ENCODE data around the gene CABLES2. TPM values are rescaled to one million over a fixed set of nuclear protein-coding genes. Genes with fewer than 3 reads are reported as not detected.

Gene CABLES2
- total RNA-seq, 4 donors from 2014 or later: 2.0 to 6.9 (median 4.1) TPM

DNA sequence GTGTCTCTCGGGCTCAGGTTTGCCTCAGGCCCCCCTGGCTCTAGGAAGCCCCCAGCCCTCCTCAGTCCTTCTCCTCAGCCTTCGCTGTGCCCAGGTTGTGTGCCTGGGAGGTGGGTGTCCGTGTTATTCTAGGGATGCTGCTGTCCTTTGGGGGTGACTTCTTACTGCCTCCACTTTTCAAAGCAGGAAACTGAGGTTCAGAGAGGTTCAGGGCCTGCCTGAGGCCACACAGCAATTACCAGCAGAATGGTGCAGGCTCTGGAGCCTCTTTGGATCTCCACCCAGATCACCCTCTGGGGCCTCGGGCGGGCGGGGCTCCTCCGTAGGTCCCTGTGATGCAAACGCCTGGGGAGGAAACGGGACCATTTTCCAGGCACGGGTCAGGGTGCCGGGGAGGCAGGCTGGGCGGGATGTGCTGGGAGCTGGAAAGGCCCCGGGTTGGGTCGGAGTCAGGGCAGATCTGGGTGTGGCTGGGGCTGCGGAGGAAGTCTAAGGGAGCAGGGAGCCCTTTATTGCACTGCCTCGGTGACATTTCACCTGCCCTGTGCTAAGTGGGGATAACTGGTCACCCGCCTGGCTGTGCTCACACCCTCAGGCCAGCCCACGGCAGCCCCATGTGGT lies 45.5 kb upstream of the CABLES2 start:
- 81% methylated on average over 15 of the region's 18 CpGs for WGBS
- Histone ChIP-seq H3K4me1 (no peaks in the 10 kb centered on the region), H3K36me3 (no peaks in the 10 kb centered on the region), H3K27me3 (peaks cover 0 to 92% (median 0%) of the 10 kb centered on the region in 4 donors), H3K4me3 (no peak overlapping the region), H3K27ac (replicated peaks in 1 of 4) (no peak overlapping the region), H3K9me3 (no peaks in the 10 kb centered on the region)
- intact Hi-C loops (cut with DNase I): no loop called here
- TF ChIP-seq EP300 (IDR thresholded peaks at IDR 0.05) (no peak), POLR2A (IDR thresholded peaks at IDR 0.05; ENCODE audit: low read depth) (no peak), POLR2AphosphoS5 (IDR thresholded peaks at IDR 0.05) (no peak)
- TF ChIP-seq, protein P1, sequence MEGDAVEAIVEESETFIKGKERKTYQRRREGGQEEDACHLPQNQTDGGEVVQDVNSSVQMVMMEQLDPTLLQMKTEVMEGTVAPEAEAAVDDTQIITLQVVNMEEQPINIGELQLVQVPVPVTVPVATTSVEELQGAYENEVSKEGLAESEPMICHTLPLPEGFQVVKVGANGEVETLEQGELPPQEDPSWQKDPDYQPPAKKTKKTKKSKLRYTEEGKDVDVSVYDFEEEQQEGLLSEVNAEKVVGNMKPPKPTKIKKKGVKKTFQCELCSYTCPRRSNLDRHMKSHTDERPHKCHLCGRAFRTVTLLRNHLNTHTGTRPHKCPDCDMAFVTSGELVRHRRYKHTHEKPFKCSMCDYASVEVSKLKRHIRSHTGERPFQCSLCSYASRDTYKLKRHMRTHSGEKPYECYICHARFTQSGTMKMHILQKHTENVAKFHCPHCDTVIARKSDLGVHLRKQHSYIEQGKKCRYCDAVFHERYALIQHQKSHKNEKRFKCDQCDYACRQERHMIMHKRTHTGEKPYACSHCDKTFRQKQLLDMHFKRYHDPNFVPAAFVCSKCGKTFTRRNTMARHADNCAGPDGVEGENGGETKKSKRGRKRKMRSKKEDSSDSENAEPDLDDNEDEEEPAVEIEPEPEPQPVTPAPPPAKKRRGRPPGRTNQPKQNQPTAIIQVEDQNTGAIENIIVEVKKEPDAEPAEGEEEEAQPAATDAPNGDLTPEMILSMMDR (IDR thresholded peaks at IDR 0.05): no peak
- DNase-seq (ENCODE audit: extremely low spot score): no peak

DNA sequence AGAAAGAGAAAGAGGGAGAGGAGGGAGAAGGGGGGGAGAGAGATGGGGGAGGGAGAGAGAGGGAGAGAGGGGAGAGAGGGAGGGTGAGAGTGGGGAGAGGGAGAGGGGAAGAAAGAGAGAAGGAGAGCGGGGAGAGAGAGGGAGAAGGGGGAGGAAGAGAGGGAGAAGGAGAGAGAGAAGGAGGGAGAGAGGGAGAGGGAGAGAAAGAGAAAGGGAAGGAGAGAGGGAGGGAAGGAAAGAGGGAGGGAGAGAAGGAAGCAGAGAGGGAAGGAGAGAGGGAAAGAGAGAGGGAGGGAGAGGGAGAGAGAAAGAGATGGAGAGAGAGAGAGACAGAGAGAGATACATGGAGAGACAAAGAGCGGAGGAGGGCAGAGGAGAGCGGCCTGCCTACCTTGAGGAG lies 44.9 kb upstream of the CABLES2 start:
- H3K27me3 ChIP-seq: peaks cover 0 to 92% (median 0%) of the 10 kb centered on the region in 4 donors

DNA sequence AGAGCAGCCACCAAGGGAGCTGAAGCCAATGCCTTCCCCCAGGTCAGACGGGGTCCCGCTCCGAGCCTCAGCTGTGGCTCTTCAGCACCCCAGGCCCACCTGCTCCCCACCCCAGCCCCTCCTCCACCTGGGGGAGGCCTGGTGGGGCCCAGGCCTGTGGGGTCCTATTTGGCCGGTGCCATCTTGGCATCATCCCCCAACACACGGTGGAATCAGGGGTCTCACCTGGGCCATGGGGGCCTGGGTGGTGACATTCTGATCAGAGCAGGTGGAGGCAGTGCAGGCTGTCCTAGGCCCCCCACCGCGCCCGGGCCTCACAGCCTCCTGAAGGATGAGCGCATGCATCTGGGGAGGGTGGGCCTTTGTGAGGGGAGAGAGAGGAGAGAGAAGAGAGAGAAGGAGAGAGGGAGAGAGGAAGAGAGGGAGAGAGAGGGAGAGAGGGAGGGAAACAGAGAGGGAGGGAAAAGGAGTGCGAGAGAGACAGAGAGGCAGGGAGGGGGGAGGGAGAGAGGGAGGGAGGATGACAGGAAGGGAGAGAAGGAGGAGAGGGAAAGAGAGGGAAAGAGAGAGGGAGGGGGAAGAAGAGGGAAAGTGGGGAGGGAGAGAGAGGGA lies 44.2 kb upstream of the CABLES2 start:
- Histone ChIP-seq H3K27me3 (peaks cover 0 to 95% (median 0%) of the 10 kb centered on the region in 4 donors), H3K36me3 (no peaks in the 10 kb centered on the region), H3K4me1 (no peaks in the 10 kb centered on the region), H3K27ac (replicated peaks in 1 of 4) (no peak overlapping the region), H3K4me3 (no peak overlapping the region), H3K9me3 (no peaks in the 10 kb centered on the region)
- no peak for TF ChIP-seq POLR2A (IDR thresholded peaks at IDR 0.05; ENCODE audit: low read depth)
- TF ChIP-seq EP300 (IDR thresholded peaks at IDR 0.05): no peak
- no peak for TF ChIP-seq POLR2AphosphoS5 (IDR thresholded peaks at IDR 0.05)
- TF ChIP-seq, protein P1 (IDR thresholded peaks at IDR 0.05): no peak
- DNase-seq (ENCODE audit: extremely low spot score): no peak
- 59% methylated on average over 6 of the region's 10 CpGs for WGBS
- intact Hi-C loops (cut with DNase I): no loop called here

More for the DNA sequence above, 44.9 kb upstream of the CABLES2 start:
- 91% methylated on average over 3 of the region's 3 CpGs for WGBS
- Histone ChIP-seq H3K4me1 (no peaks in the 10 kb centered on the region), H3K9me3 (no peaks in the 10 kb centered on the region), H3K27ac (replicated peaks in 1 of 4) (no peak overlapping the region), H3K36me3 (no peaks in the 10 kb centered on the region), H3K4me3 (no peak overlapping the region)
- no peak for TF ChIP-seq POLR2A (IDR thresholded peaks at IDR 0.05; ENCODE audit: low read depth)
- no peak for TF ChIP-seq POLR2AphosphoS5 (IDR thresholded peaks at IDR 0.05)
- no peak for TF ChIP-seq EP300 (IDR thresholded peaks at IDR 0.05)
- TF ChIP-seq, protein P1 (IDR thresholded peaks at IDR 0.05): no peak
- no peak for DNase-seq (ENCODE audit: extremely low spot score)
- intact Hi-C loops (cut with DNase I): no loop called here

DNA sequence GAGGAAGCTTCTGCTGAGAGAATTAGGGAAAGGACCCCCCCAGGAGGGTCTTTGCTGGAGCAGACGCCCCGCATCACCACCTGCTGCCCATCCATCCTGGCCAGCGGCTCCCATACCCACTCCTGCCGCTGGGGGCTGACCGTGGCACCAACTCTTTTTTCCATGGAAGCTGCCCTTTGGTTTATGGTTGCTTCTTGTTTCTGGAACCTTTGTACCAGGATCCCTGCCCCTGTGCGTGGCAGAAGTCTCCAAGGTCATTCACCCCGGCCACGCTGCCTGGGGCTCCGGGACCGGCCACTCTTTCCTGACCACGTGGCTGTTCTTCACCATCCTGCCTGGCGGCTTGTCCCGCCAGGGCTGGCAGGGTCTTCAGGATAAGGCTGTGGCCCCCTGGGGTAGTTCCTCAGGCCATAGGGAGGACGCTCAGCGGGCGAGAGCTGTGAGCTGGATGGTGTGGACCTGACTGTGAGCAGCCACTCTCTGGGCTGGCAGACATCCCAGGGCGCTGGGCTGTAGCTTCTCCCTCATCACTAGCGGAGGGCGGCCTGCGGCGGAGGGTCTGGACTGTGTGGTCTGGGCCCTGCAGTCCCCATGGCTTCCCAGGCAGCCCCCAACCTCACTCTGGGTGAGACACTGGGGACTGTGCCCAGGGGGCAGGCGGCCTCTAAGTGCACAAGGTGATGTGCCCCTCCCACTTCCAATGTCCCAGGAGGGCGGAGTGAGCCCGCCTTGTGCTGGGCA lies 43.0 kb upstream of the CABLES2 start:
- no peak for DNase-seq (ENCODE audit: extremely low spot score)
- no peak for TF ChIP-seq EP300 (IDR thresholded peaks at IDR 0.05)
- no peak for TF ChIP-seq POLR2A (IDR thresholded peaks at IDR 0.05; ENCODE audit: low read depth)
- no peak for TF ChIP-seq POLR2AphosphoS5 (IDR thresholded peaks at IDR 0.05)
- TF ChIP-seq, protein P1 (IDR thresholded peaks at IDR 0.05): no peak
- no peaks in the 10 kb centered on the region for H3K36me3 ChIP-seq
- peaks cover 0 to 96% (median 0%) of the 10 kb centered on the region in 4 donors for H3K27me3 ChIP-seq
- H3K4me1 ChIP-seq: no peaks in the 10 kb centered on the region
- H3K4me3 ChIP-seq: no peak overlapping the region
- 77% methylated on average over 8 of the region's 24 CpGs for WGBS
- intact Hi-C loops (cut with DNase I): no loop called here
- H3K9me3 ChIP-seq: no peaks in the 10 kb centered on the region
- H3K27ac ChIP-seq (replicated peaks in 1 of 4): no peak overlapping the region
